Activated naive CD4-positive, alpha-beta T cell treated with anti-CD3 and anti-CD28 coated beads, Interleukin-2, amount 50 U/mL, for 72 hours (primary cell): ENCODE data around the gene SLC38A10. TPM values are rescaled to one million over a fixed set of nuclear protein-coding genes. Genes with fewer than 3 reads are reported as not detected.
A peak's percentile ranks its signal among the peaks of the same experiment; 100 is the strongest.

Experiments
- ATAC-seq, 2 donors: fragments of 150-1000 bp; cut with Tn5 transposase; 2 replicates each; pipeline ENCODE4 v1.10.0; 2021; ENCODE audit warnings: mild to moderate bottlenecking in 2 of 2, moderate library complexity in 2 of 2
- DNase-seq, 2 donors: peaks; one replicate each; pipeline ENCODE4 v3.0.0; 2021 to 2022; ENCODE audit warnings: low spot score in 2 of 2
- H3K27ac Mint-ChIP-seq, 2 donors: one replicate each; pipeline ENCODE4 v1.8.0; 2022; ENCODE audit warnings: mild to moderate bottlenecking in 2 of 2, mixed read lengths in 2 of 2
- H3K36me3 Mint-ChIP-seq, 2 donors: one replicate each; pipeline ENCODE4 v1.8.0; 2022; ENCODE audit warnings: mixed read lengths in 2 of 2
- H3K9me3 Mint-ChIP-seq, 2 donors: one replicate each; pipeline ENCODE4 v1.8.0; 2022; ENCODE audit warnings: mixed read lengths in 2 of 2
- total RNA-seq, 2 donors: library from RNA; stranded (reverse); gene quantifications; one replicate each; pipeline ENCODE4 v1.2.3, GENCODE V29; 2022

Gene SLC38A10
- total RNA-seq, 2 donors from 2014 or later, result 19.9 to 72.0 TPM

DNA sequence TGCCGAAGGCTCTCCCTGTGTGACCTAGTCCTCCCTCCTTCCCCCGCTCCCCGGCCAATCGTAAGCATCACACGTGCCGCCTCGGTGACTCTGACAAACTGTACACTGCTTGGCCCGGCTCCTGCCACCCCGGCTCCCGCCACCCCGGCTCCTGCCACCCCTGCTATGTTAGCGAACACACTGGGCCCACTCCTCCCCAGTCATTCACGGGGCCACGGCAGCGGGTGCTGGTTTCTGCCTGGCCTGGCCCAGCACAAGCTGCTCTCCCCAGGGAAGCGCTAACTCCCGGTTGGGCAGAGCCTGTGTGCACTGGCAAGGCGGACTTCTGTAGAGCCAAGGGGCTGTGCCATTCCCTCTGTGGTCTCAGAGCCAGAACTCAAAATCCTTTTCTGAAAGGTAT, 34.0 kb downstream of the SLC38A10 start:
- Mint-ChIP-seq H3K36me3 (no peaks in the 10 kb centered on the region), H3K27ac (no peak overlapping the region), H3K9me3 (no peaks in the 10 kb centered on the region)
- DNase-seq (no peak), ATAC-seq (no peak)

DNA sequence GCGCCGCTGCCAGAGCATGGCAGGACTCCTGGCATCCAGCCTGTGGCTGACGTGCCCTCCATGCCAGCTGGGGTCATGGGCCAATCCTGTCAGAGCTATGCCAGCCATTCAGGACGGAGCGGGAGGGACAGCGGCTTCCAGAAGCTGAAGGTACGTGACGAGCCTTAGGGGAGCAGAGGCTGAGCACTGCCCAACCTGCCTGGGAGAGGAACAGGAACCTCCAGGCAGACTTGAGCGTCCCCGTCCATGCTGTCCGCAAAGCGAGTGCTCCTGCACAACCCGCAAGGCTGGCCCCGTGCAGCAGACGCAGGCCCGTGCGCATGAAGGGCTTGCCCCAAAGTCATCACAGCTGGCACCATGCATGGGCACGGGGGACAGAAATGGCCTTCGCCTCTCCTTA, 34.5 kb downstream of the SLC38A10 start:
- ATAC-seq (no peak), DNase-seq (no peak)
- H3K36me3 Mint-ChIP-seq, result no peaks in the 10 kb centered on the region
- H3K27ac Mint-ChIP-seq, result no peak overlapping the region
- no peaks in the 10 kb centered on the region for H3K9me3 Mint-ChIP-seq

DNA sequence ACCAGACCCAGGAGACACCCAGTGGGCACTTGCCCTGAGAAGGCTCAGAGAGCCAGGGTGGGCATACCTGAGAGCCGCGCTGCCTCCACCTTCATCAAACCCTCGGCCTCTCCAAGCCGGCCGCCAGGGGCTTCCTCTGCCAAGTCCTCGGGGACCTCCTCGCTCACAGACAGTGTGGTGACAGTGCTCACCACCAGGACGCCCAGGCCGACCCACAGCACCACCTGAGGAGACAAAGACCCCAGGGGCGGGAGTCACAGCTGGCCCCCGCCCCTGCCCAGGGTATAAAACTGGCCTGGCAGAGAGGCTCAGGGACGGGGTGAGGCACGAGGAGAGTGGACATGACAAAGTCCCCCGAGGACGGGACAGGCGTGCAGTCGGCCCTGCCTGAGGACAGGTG, 34.9 kb downstream of the SLC38A10 start:
- Mint-ChIP-seq H3K36me3 (no peaks in the 10 kb centered on the region), H3K9me3 (no peaks in the 10 kb centered on the region), H3K27ac (no peak overlapping the region)
- ATAC-seq, result no peak
- DNase-seq, result no peak

DNA sequence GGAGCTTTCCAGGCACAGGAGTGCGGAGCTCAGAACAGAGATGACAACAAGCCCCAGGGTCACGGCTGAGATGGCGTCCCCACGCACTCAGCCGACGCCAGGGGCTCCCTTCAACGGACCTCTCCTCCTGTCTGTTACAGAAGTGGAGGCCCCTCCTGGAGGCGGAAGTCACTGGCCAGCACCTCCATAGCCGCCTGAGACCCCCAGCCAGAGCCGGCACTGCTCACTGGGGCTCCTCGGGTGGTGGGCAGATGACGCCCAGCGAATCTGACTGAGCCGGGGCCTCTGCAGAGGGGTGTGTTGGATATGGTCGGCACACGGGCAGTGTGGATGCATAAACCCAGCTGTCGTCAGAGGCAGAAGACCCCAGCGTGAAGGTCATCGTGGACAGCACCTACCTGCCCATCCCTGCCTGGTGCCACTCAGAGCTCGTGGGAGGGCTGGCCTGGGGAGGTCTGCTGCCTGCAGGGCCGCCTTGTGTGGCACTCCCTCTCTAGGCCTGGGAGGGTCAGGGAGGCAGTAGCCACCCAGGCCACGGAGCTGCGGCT, 36.0 kb downstream of the SLC38A10 start:
- ATAC-seq, result no peak
- H3K36me3 Mint-ChIP-seq, result no peaks in the 10 kb centered on the region

DNA sequence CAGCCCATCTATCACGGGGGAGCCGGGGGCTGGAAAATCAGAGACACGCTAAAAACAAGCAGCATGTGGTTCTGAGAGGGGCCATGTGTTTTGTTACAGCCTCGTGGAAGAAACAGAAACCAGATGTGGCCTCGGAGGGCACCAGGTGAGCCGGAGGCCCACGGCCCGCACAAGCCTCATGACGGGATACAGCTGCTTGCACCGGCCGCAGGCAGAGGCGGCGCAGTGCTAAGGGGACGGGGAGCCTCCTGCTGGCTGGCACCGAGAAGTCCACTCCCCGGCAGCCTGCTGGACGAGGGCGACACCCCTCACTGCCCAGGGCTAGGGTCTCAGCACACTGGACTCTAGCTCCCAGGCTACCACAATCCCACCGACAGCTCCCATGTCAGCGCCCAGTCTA, 36.8 kb downstream of the SLC38A10 start:
- no peaks in the 10 kb centered on the region for H3K36me3 Mint-ChIP-seq
- ATAC-seq (no peak), DNase-seq (no peak)
- no peaks in the 10 kb centered on the region for H3K9me3 Mint-ChIP-seq
- no peak overlapping the region for H3K27ac Mint-ChIP-seq

More for the DNA sequence above, 36.0 kb downstream of the SLC38A10 start:
- H3K9me3 Mint-ChIP-seq, result no peaks in the 10 kb centered on the region
- DNase-seq, result no peak
- no peak overlapping the region for H3K27ac Mint-ChIP-seq

DNA sequence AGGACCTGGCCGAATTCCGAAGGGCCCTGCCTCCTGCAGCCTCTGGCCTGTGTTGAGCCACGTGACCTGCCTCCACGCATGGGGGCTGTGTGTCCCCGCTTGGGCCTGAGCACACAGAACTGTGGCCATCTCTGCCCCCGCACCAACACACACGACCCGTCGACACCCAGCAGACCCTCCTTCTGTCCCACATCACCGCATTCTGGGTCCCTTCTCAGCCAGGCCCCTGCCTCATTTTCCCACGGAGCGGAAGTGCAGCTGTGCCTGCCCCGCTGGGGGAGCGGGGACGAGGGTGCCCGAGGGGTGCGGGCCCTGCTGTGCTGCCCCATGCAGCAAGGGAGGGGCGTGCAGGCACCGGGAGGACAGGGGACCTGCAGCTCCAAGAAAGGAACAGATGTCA, 37.6 kb downstream of the SLC38A10 start:
- H3K36me3 Mint-ChIP-seq, result peaks cover 0 to 1% of the 10 kb centered on the region in 2 donors
- H3K9me3 Mint-ChIP-seq, result no peaks in the 10 kb centered on the region
- DNase-seq (no peak), ATAC-seq (no peak)
- peak overlapping the region; percentile 29 to 59 for H3K27ac Mint-ChIP-seq

DNA sequence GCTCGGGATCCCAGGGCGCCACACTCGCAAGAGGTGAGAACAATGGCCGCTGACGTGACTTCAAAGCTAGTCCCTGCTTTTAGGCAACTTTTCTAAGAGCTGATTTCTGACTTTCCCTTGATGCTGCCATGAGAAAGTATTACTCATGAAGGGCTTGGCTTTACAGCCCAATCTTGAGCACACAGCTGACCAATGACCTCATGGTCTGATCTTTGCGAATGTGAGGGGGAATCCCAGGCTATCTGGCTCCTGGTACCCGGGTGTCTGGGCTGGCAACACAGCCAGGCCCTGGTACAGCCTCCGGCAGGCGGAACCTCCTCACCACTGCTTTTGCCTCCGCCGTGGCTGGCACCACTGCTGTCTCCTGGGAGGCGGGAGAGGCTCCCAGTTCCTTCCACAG, 38.5 kb downstream of the SLC38A10 start:
- H3K36me3 Mint-ChIP-seq, result peaks cover 0 to 4% of the 10 kb centered on the region in 2 donors

DNA sequence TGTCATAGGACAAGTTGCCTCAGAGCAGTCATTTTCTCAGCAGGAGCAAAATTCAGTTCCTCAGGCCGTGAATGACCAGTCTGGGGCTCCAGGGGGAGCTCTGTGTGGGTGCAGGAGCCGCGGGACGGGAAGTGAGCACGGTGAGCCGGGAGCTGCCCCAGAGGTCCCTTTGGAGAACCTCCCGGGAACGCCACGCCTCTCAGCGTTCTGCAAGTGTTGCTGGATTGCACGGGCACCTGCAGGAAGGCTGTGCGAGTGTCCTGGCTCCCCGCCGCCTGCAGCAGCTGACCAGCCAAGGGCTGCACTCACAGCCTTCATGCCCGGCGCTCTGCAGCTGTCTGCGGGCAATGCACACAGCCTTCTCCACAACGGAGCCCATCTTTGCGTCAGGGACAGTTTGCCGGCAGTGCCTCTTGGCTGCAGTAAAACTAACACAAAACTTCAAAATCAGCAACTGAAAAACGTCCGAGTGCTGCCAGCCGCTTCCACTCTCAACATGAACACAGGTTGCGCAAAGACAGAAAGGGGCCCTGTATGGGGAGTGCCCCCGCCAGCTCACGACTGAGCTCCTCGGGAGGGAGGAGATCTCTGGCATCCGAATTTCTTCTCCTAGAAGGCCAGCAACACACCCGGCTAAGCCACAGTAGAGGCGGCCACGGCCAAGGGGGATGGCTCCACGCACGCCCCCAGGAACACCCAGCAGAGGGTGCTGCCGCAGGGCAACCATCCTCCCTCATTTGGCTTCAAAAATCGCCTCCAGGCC, 40.0 kb downstream of the SLC38A10 start:
- Mint-ChIP-seq H3K27ac (no peak overlapping the region), H3K36me3 (peaks cover 0 to 4% of the 10 kb centered on the region in 2 donors), H3K9me3 (no peaks in the 10 kb centered on the region)
- ATAC-seq, result no peak
- no peak for DNase-seq

More for the DNA sequence above, 38.5 kb downstream of the SLC38A10 start:
- Mint-ChIP-seq H3K9me3 (no peaks in the 10 kb centered on the region), H3K27ac (no peak overlapping the region)
- ATAC-seq (peak in 1 of 2 donors; percentile 56), DNase-seq (no peak)

DNA sequence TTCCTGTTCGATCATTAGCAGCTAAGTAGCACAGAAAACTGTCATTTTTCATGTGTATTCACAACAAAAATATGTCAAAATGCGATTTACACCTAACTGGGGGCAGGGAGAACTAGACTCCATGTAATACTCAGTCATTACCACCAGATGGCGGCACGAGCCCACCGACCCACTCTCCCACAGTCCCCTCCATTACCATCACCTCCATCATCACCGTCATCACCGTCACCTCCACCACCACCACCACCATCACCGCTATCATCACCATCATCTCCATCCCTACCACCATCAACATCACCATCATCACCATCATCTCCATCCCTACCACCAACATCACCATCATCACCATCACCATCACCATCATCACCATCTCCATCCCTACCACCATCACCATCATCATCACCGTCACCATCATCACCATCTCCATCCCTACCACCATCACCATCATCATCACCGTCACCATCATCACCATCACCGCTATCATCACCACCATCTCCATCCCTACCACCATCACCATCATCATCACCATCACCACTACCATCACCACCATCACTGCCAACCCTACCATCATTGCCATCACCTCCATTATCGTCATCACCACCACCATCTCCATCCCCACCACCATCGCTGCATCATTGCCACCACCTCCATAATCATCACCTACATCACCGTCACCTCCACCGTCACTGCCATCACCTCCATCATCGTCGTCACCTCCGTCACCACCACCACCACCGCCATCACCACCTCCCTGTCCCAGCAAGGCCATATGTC, 41.6 kb downstream of the SLC38A10 start:
- Mint-ChIP-seq H3K36me3 (peaks cover 0 to 4% of the 10 kb centered on the region in 2 donors), H3K27ac (peak overlapping the region in 1 of 2 donors; percentile 17), H3K9me3 (no peaks in the 10 kb centered on the region)
- DNase-seq (peak in 1 of 2 donors; percentile 64), ATAC-seq (peak; percentile 56 to 80)

DNA sequence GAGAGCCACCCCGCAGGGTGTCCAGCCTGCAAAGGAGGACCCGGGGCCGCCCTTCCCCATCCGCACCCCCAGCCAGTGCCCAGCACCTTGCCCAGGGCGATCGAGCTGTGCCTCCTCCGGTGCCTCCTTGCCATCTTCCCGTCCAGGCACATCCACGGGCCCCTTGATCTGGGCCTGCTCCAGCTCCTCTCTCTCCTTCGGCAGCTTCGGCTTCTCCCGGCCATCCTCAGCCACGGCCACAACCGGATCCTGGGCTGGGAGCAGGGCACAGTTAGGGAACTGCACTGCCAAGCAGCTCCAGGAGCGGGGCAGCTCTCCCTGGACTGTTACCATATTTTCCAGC, 42.1 kb downstream of the SLC38A10 start:
- no peak for DNase-seq
- Mint-ChIP-seq H3K36me3 (peaks cover 0 to 4% of the 10 kb centered on the region in 2 donors), H3K27ac (peak overlapping the region in 1 of 2 donors; percentile 17), H3K9me3 (no peaks in the 10 kb centered on the region)
- peak in 1 of 2 donors; percentile 5 for ATAC-seq

DNA sequence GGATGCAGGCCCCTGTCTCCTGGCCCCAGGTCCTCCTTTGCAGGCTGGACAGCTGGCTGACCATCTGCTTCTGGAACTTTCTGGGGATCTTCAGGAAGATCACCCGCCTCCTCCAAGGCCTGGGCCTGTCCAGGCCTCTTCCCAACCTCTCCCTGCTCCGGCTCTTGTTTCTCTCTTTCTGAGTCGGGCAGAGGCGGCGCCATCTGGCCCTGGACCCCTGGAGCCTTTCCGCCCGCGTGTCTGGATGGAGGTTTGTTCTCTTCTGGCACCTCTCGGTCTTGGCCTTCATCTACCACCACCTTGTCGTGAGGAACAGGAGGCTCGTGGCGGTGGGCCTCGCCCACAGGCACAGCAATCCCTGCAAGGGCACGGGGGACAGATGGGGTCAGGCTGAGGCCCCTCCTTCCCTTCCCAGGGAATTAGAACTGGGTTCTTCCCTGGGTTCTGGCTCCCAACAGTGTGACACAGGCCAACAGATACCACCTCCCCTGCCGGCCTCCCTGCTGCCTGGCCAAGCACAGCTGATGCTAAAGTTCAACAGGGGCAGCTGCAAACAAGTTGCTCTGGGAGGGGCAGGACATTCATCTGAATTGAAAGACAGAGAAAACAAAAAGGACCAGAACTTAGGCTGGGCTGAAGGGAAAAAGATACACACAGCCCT, 42.7 kb downstream of the SLC38A10 start:
- H3K27ac Mint-ChIP-seq, result peak overlapping the region; percentile 27 to 62
- no peak for ATAC-seq

DNA sequence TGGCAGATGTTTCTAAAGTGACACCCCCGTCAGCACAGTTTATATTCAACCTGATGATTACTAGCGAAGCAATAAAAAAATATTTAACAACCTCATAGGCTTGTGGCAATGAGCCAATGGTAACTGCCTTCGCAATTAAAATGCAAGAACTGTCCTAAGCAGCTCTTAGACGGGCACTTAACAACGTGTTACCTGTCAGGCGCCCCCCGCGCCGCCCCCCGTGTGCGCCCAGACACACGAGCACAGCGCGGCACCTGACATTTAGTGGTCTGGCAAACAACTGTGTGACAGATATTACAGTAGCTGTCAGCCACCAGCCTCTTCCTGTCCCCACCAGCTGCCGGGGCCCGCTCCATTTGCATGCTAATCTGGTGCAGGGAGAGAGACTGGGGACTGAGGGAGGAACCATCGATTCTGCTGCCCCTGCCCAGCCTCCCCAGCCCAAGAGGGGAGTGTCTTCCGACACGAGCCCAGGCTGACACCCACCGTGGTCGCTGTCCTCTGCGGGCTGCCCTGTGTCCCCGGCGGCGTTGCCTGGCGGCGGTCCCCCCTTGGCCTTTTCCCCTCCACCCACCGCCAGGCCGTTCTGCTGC, 43.3 kb downstream of the SLC38A10 start:
- peaks cover 0 to 4% of the 10 kb centered on the region in 2 donors for H3K36me3 Mint-ChIP-seq
- DNase-seq (no peak), ATAC-seq (no peak)
- peak overlapping the region in 1 of 2 donors; percentile 27 for H3K27ac Mint-ChIP-seq
- no peaks in the 10 kb centered on the region for H3K9me3 Mint-ChIP-seq

More for the DNA sequence above, 42.7 kb downstream of the SLC38A10 start:
- DNase-seq, result no peak
- peaks cover 0 to 4% of the 10 kb centered on the region in 2 donors for H3K36me3 Mint-ChIP-seq
- no peaks in the 10 kb centered on the region for H3K9me3 Mint-ChIP-seq

DNA sequence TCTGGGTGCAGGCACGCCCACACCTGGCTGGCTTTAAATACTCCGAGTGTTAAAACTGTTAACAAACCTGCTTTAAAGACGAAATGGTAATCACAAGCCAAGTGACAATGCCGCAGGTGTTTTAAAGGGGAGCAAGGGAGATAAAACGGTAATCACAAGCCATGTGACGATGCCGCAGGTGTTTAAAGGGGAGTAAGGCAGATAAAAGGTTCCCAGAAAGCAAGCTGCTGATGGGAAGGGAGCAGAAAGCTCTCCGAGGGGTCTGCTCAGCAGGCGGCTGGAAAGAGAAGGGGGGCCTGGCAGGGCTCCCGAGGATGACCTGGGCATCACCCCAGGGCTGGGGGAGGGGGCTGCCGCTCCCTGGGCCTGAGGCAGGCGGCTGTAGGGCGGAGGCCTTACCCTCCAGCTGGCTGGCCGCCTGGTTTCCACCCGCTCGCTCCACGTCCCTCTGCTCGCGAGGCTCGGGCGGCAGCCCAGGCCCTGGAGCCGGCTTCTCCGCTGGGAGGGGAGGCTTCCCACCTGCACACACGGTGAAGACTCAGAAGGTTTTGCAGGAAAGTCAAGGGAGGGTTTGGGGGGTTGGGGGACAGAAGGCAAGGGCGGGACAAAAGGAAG, 43.9 kb downstream of the SLC38A10 start:
- peaks cover 0 to 4% of the 10 kb centered on the region in 2 donors for H3K36me3 Mint-ChIP-seq
- ATAC-seq (no peak), DNase-seq (no peak)
- H3K27ac Mint-ChIP-seq, result no peak overlapping the region
- no peaks in the 10 kb centered on the region for H3K9me3 Mint-ChIP-seq

DNA sequence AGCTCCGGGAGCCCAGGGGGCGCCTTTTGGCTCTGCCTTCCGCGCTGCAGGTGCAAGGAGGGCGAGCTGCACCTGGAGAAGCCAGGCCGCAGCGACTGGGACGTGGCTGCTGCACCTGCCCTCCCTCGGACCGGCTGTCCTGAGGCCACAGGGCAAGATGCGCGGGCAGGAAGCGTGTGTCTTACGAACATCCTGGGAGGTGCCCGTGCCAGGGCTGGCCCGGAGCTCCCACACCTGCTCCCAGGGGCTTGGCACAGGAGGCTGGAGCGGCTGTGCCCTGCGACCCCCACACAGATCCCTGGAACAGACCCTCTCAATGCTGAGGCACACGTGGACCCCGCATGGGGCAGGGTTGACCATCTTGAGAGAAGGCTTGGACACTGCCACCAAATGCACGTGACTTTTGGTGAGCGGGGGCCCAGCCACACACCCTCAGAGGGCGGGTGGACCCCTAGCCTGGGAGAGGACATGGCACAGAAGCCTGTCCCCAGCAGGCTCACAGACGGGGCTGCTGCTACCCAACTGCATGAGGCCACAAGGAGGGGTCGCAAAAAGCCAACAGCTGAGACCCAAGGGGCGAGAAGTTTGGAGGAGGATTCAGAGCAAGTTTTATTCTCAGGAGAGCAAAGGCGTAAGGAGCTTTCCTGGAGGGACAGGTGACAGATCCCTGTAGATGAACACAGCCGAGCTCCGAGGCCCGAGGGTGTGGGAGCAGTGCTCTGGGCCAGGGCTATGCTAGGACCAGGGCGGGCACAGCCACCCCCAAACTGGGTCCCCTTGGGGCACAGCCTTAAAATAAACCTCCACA, 44.6 kb downstream of the SLC38A10 start:
- H3K9me3 Mint-ChIP-seq, result no peaks in the 10 kb centered on the region
- DNase-seq, result no peak
- H3K27ac Mint-ChIP-seq, result no peak overlapping the region
- no peak for ATAC-seq
- peaks cover 0 to 4% of the 10 kb centered on the region in 2 donors for H3K36me3 Mint-ChIP-seq

DNA sequence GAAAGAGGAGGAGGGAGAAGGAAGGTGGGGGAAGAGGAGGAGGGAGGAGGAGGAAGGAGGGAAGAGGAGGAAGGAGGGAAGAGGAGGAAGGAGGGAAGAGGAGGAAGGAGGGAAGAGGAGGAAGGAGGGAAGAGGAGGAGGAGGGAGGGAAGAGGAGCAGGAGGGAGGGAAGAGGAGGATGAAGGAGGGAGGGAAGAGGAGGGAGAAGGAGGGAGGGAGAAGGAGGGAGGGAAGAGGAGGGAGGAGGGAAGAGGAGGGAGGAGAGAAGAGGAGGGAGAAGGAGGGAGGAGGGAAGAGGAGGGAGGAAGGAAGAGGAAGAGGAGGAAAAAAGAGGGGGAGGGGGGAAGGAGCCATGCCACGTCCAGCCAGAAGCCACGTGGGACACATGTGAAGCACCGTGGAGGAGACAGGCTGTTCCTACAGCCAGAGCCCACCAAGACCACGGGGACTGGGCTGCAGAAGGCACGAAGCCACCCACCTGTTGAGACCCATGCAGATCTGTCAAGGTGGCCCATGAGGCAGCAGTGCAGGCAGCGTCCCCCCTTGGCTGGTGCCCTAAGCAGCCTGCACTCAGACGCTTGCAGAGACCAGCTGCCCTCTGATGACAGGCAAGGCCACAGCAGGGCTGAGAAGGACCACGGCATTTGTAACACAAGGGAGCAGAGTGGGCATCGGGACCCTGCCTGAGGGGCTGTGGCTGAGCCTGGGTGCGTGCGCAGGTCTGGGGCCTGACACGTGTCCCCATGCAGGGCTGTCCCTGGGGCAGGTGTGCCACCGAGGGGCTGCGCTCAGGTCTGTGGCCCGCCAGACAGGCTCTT, 45.7 kb downstream of the SLC38A10 start:
- H3K9me3 Mint-ChIP-seq, result no peaks in the 10 kb centered on the region
- DNase-seq, result no peak
- H3K36me3 Mint-ChIP-seq, result peaks cover 0 to 4% of the 10 kb centered on the region in 2 donors
- ATAC-seq, result peak in 1 of 2 donors; percentile 12
- no peak overlapping the region for H3K27ac Mint-ChIP-seq
